Left kidney (tissue), 2 donors: ENCODE data around the gene ZSCAN22. TPM values are rescaled to one million over a fixed set of nuclear protein-coding genes. Genes with fewer than 3 reads are reported as not detected.
"Not testable (repeated sequence)": the region's sequence is repeated elsewhere in the genome, so short reads cannot be mapped to it uniquely, and the experiment has no call there.

Source experiments
- DNase-seq: peaks from one replicate; pipeline ENCODE4 v3.0.0-alpha.2; 2013
- polyA plus RNA-seq: library from polyadenylated mRNA; unstranded; fragments of 120-200 nt; gene quantifications from one replicate; pipeline ENCODE4 v1.2.1, GENCODE V29; 2013; ENCODE audit not compliant: insufficient read length

Gene ZSCAN22
- polyA plus RNA-seq, 1 donor: 4.1 TPM

- no peak for DNase-seq
Measured at GRCh38 chr19:58372311-58373133, 45.7 kb downstream of the ZSCAN22 start.

- no peak for DNase-seq
Measured at GRCh38 chr19:58374200-58374599, 47.4 kb downstream of the ZSCAN22 start.

- not testable (repeated sequence) for DNase-seq
Measured at GRCh38 chr19:58376724-58377123, 49.9 kb downstream of the ZSCAN22 start.

GRCh38 chr19:58379246-58379645 lies 52.5 kb downstream of the ZSCAN22 start:
- DNase-seq: no peak

GRCh38 chr19:58380037-58380661 lies 53.4 kb downstream of the ZSCAN22 start:
- DNase-seq: no peak

GRCh38 chr19:58380662-58381459 lies 54.1 kb downstream of the ZSCAN22 start, which contains the start of gene ZNF837:
ZNF837 (minus strand) TSS chr19:58381030; CDS start chr19:58369332, 11,698 bp downstream.
- peak; percentile 100 for DNase-seq

GRCh38 chr19:58381460-58382212 lies 54.8 kb downstream of the ZSCAN22 start:
- DNase-seq: no peak

GRCh38 chr19:58382997-58383603 lies 56.3 kb downstream of the ZSCAN22 start:
- DNase-seq: no peak

- DNase-seq: no peak
Measured at GRCh38 chr19:58385313-58385890, 58.6 kb downstream of the ZSCAN22 start.

- DNase-seq: no peak
Measured at GRCh38 chr19:58385891-58386575, 59.2 kb downstream of the ZSCAN22 start.

GRCh38 chr19:58386576-58387337 lies 60.0 kb downstream of the ZSCAN22 start, which contains the start of gene RPS5:
RPS5 (plus strand) TSS chr19:58387269; CDS start chr19:58388138, 869 bp downstream.
- DNase-seq: peak; percentile 98

GRCh38 chr19:58387338-58388174 lies 60.8 kb downstream of the ZSCAN22 start:
- DNase-seq: no peak

GRCh38 chr19:58388175-58388526 lies 61.4 kb downstream of the ZSCAN22 start:
- DNase-seq: no peak

Other genes with a start within 250 kb of the ZSCAN22 start
- gene ZSCAN18, start 228.8 kb upstream of the ZSCAN22 start, polyA plus RNA-seq: 94.4 TPM
- 26.2 TPM for gene ZNF329, start 176.2 kb upstream of the ZSCAN22 start, polyA plus RNA-seq
- gene ZNF274, start 143.9 kb upstream of the ZSCAN22 start, polyA plus RNA-seq: 22.8 TPM
- 47.9 TPM for gene ZNF544, start 98.1 kb upstream of the ZSCAN22 start, polyA plus RNA-seq
- gene ZNF8, start 48.0 kb upstream of the ZSCAN22 start, polyA plus RNA-seq: 11.4 TPM
- gene ERVK3-1, start 21.6 kb upstream of the ZSCAN22 start, polyA plus RNA-seq: 58.1 TPM
- 0.57 TPM for gene A1BG, start 26.5 kb downstream of the ZSCAN22 start, polyA plus RNA-seq
- gene ZNF497, start 35.8 kb downstream of the ZSCAN22 start, polyA plus RNA-seq: 4.2 TPM
- 3.1 TPM for gene ZNF837, start 54.0 kb downstream of the ZSCAN22 start, polyA plus RNA-seq
- gene RPS5, start 60.3 kb downstream of the ZSCAN22 start, polyA plus RNA-seq: 819 TPM
- gene RNF225, start 68.7 kb downstream of the ZSCAN22 start, polyA plus RNA-seq: not detected
- gene ZNF584, start 81.7 kb downstream of the ZSCAN22 start, polyA plus RNA-seq: 11.7 TPM
- gene ZNF132, start 113.2 kb downstream of the ZSCAN22 start, polyA plus RNA-seq: 16.7 TPM
- gene ZNF324B, start 124.6 kb downstream of the ZSCAN22 start, polyA plus RNA-seq: 5.4 TPM
- gene ZNF324, start 140.1 kb downstream of the ZSCAN22 start, polyA plus RNA-seq: 9.1 TPM
- gene ZNF446, start 149.4 kb downstream of the ZSCAN22 start, polyA plus RNA-seq: 14.1 TPM
- gene SLC27A5, start 185.0 kb downstream of the ZSCAN22 start, polyA plus RNA-seq: 9.9 TPM
- gene ZBTB45, start 192.8 kb downstream of the ZSCAN22 start, polyA plus RNA-seq: 9.1 TPM
- gene TRIM28, start 217.1 kb downstream of the ZSCAN22 start, polyA plus RNA-seq: 706 TPM
- 101 TPM for gene CHMP2A, start 228.1 kb downstream of the ZSCAN22 start, polyA plus RNA-seq
- 95.9 TPM for gene UBE2M, start 231.6 kb downstream of the ZSCAN22 start, polyA plus RNA-seq
- 50.1 TPM for gene MZF1, start 246.3 kb downstream of the ZSCAN22 start, polyA plus RNA-seq